Measurements from ENCODE around the gene CISD2.
A peak's percentile ranks its signal among the peaks of the same experiment; 100 is the strongest.
"Not testable (repeated sequence)": the region's sequence is repeated elsewhere in the genome, so short reads cannot be mapped to it uniquely, and the experiment has no call there.

CISD2 gene

GRCh38 chr4:102862747-102863146, 6.0 kb upstream of the CISD2 start:
- no peak for DNase-seq (ENCODE audit: low read depth)
- no peak for TF ChIP-seq CTCF (IDR thresholded peaks at IDR 0.05; ENCODE audit: control insufficient read depth, insufficient read depth, low read depth, low read length, missing control alignments)
- no peak overlapping the region for H3K4me3 ChIP-seq (ENCODE audit: control insufficient read depth, low read depth, low read length)

- DNase-seq (ENCODE audit: low read depth); H3K4me3 ChIP-seq (ENCODE audit: control insufficient read depth, low read depth, low read length): not testable (repeated sequence)
Observed at GRCh38 chr4:102865327-102865726, 3.5 kb upstream of the CISD2 start.

- no peak for TF ChIP-seq CTCF (IDR thresholded peaks at IDR 0.05; ENCODE audit: control insufficient read depth, insufficient read depth, low read depth, low read length, missing control alignments)
- no peak for DNase-seq (ENCODE audit: low read depth)
- peak overlapping the region; percentile 61 for H3K4me3 ChIP-seq (ENCODE audit: control insufficient read depth, low read depth, low read length)
Observed at GRCh38 chr4:102867278-102868152, 1.3 kb upstream of the CISD2 start.

GRCh38 chr4:102868153-102868780, 525 bp upstream of the CISD2 start:
- peak overlapping the region; percentile 61 for H3K4me3 ChIP-seq (ENCODE audit: control insufficient read depth, low read depth, low read length)
- no peak for TF ChIP-seq CTCF (IDR thresholded peaks at IDR 0.05; ENCODE audit: control insufficient read depth, insufficient read depth, low read depth, low read length, missing control alignments)
- no peak for DNase-seq (ENCODE audit: low read depth)

- peak overlapping the region; percentile 61 for H3K4me3 ChIP-seq (ENCODE audit: control insufficient read depth, low read depth, low read length)
- TF ChIP-seq CTCF (IDR thresholded peaks at IDR 0.05; ENCODE audit: control insufficient read depth, insufficient read depth, low read depth, low read length, missing control alignments) = no peak
- DNase-seq (ENCODE audit: low read depth) = no peak
Observed at GRCh38 chr4:102869569-102870197, 891 bp downstream of the CISD2 start.

GRCh38 chr4:102871772-102872171, 3.0 kb downstream of the CISD2 start:
- TF ChIP-seq CTCF (IDR thresholded peaks at IDR 0.05; ENCODE audit: control insufficient read depth, insufficient read depth, low read depth, low read length, missing control alignments) = no peak
- no peak overlapping the region for H3K4me3 ChIP-seq (ENCODE audit: control insufficient read depth, low read depth, low read length)
- DNase-seq (ENCODE audit: low read depth) = no peak

GRCh38 chr4:102877477-102878106, 8.8 kb downstream of the CISD2 start:
- not testable (repeated sequence) for H3K4me3 ChIP-seq (ENCODE audit: control insufficient read depth, low read depth, low read length); DNase-seq (ENCODE audit: low read depth)

- not testable (repeated sequence) for DNase-seq (ENCODE audit: low read depth); H3K4me3 ChIP-seq (ENCODE audit: control insufficient read depth, low read depth, low read length)
Observed at GRCh38 chr4:102878349-102878748, 9.6 kb downstream of the CISD2 start.

All from AG09309 (cell line).